22Rv1 (cell line): ENCODE results near the gene TPK1.

Experiments
- H3K27ac ChIP-seq: fragments of 450-650 bp; 2 replicates; pipeline ENCODE4 v1.5.1; 2017
- ZFX ChIP-seq: fragments of 450-650 bp; IDR thresholded peaks from 2 replicates; pipeline ENCODE4 v1.6.1; 2017; ENCODE audit warnings: antibody characterized with exemption, borderline replicate concordance
- TF ChIP-seq, protein P1 (sequence below): fragments of 450-650 bp; IDR thresholded peaks from 2 replicates; pipeline ENCODE4 v1.5.1; 2017; ENCODE audit warnings: mild to moderate bottlenecking

The TPK1 gene

DNA sequence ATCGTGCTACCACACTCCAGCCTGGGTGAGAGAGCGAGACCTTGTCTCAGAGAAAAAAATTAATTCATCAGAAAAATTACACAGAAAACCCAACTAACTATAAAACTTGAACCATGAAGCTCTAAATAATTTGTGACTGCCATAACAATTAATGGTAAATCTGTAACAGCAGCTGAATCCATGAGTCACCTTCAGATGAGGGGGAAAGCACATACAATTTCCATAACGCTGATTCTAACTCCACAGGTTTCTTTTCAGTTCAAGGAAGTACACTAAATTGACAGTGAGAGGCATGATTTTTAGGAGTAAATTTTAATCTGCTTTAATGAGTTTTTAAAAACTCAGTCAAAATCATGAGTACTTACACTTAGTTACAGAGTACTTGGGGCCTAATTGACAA lies 312.2 kb downstream of the TPK1 start:
- TF ChIP-seq, protein P1, sequence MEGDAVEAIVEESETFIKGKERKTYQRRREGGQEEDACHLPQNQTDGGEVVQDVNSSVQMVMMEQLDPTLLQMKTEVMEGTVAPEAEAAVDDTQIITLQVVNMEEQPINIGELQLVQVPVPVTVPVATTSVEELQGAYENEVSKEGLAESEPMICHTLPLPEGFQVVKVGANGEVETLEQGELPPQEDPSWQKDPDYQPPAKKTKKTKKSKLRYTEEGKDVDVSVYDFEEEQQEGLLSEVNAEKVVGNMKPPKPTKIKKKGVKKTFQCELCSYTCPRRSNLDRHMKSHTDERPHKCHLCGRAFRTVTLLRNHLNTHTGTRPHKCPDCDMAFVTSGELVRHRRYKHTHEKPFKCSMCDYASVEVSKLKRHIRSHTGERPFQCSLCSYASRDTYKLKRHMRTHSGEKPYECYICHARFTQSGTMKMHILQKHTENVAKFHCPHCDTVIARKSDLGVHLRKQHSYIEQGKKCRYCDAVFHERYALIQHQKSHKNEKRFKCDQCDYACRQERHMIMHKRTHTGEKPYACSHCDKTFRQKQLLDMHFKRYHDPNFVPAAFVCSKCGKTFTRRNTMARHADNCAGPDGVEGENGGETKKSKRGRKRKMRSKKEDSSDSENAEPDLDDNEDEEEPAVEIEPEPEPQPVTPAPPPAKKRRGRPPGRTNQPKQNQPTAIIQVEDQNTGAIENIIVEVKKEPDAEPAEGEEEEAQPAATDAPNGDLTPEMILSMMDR, result no peak
- TF ChIP-seq ZFX, result no peak
- no peak overlapping the region for H3K27ac ChIP-seq

DNA sequence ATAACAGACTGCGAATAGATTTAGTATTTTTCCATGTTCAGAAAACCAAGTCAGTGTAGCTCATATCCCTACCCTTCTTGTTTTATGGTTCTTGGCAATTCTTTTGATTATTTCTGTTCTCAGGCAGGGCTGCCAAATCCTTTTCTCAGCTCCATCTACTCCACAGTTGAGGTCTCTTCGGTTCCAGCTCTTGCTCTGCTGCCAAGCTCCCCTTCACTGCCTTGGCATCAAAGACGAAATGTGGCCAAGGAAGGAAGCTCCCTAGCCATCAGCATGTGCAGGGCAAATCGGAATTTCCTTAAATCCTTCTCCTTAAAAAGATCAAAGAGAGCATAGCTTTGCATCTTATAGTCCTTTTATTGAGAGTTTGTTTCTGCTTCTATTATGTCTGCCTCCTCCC lies 315.9 kb downstream of the TPK1 start:
- no peak overlapping the region for H3K27ac ChIP-seq
- TF ChIP-seq ZFX, result no peak
- TF ChIP-seq, protein P1, result no peak

DNA sequence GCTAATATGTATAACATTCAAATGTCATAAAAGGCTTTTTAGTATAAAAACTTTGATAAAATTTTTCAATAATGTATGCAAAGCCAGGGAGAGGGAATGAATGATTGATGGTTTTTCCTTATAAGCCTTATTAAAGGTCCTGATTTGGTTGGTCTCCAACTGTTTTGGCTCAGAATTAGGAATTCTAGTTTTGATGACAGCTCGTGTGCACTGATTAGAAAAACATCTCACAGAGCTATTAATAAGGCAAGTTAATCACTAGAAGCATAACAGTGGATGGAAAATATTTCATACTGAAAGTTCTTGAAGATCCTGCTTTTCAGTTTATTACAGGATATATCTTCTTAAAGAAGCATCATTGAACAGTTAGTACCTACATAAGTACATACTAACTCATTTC lies 317.5 kb downstream of the TPK1 start:
- TF ChIP-seq ZFX, result no peak
- TF ChIP-seq, protein P1, result no peak

DNA sequence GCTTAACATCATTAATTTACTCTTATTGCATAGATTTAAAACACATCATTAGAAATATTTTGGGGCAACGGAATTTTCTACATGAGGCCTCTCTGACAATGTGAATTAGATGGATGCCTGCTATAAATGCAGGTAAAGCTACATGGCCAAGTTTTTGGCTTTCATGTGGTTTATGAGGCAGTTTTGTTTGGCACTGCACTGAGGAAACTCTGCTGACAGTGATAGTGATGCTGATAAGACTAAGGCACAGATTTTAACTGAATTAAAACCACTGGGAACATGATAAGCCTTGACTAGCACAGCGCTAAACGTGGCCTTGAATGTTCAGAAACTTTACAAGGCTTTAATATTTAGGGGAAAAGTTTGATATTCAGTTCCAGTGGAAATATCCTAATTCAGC lies 318.1 kb downstream of the TPK1 start:
- TF ChIP-seq, protein P1, result no peak
- no peak for TF ChIP-seq ZFX
- H3K27ac ChIP-seq, result no peak overlapping the region

More for the DNA sequence above, 317.5 kb downstream of the TPK1 start:
- H3K27ac ChIP-seq, result no peak overlapping the region

DNA sequence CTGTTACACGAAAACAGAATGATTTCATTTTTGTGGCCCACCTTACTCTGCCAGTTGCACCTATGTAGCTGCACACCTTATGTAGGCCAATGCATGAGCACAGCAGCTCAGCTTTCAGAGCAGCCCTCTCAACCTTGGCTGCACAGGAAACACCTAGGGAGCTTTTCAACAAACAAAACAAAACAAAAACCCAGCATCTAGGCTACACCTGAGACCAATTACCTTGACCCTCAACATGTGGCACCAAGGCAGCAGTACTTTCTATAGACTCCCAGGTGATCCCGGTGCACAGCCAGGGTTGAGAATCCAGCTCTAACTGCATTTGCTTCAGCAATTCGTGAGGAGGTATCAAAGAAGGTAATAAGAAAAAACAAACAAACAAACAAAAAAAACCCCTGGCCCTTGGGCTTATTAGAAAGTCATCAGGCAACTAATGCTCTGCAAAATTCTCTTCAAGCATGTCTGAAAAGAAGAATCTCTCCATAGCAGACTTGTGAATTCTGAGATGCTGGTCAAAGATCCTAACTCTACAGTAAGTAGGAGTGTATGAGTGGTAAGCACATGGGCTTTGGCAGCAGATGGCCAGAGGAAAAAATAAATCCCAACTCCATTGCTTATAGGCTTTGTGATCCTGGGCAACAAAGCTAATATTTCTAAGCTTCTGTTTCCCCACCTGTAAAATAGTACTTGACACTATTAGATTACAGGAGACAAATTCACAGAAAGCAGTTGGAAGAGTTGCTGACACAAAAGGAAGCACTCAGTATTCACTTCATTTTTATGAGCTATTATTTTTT lies 318.9 kb downstream of the TPK1 start:
- no peak for TF ChIP-seq ZFX
- TF ChIP-seq, protein P1, result no peak
- H3K27ac ChIP-seq, result no peak overlapping the region

DNA sequence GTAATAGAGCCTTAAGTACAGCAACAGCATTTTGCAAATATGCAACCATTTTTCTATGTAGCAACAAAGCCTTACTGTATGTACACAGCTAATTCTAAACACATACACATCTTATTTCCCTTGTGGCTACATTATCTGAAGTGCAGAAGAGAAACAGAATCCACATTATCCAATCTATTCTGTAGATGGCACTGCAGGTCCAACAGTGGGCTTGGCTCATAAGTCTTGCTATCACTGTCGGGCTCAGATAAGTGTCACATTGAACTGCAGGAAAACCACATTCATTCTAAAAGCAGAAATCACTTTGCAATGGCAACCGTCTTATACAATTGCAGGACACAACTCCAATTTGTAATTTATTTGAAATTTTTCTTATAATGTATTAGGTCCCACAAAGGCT lies 322.5 kb downstream of the TPK1 start:
- no peak overlapping the region for H3K27ac ChIP-seq
- TF ChIP-seq, protein P1, result peak; percentile 77
- no peak for TF ChIP-seq ZFX

DNA sequence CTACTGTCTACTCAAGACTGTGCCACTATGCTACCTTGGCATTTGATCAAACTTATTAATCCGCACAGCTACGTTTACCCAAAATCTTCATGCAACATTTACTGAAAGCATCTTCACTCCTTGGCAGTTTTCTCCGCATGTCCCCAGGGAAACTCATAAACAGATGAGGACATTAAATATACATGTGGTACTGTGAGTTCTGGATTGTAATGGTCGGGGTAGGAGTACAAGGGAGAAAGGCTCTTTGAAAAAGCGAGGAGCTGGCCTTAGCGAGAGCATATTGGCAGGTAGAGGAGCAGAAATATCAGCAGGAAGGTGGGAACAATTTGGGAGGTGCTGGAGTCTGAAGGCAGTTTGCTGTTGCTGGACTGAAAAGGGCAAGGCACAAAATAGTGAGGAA lies 325.2 kb downstream of the TPK1 start:
- TF ChIP-seq, protein P1, result no peak
- TF ChIP-seq ZFX, result no peak
- H3K27ac ChIP-seq, result no peak overlapping the region
